ENCODE measurements around the gene MAGI2.

MAGI2 gene

GRCh38 chr7:78377532-78377931 is 1075.9 kb downstream of the MAGI2 start:
- no peak overlapping the region for H3K9ac ChIP-seq (ENCODE audit: low read depth, low read length)
- no peaks in the 10 kb centered on the region for H3K79me2 ChIP-seq (ENCODE audit: insufficient read depth, low read length)
- H3K4me1 ChIP-seq (ENCODE audit: insufficient read depth, low read length), result no peaks in the 10 kb centered on the region
- H3K4me3 ChIP-seq (ENCODE audit: low read depth in 1 of 2, low read length in 2 of 2), result no peak overlapping the region
- TF ChIP-seq CTCF (IDR thresholded peaks at IDR 0.05; ENCODE audit: borderline replicate concordance, extremely low read depth, low read length, poor library complexity, severe bottlenecking) (peak; percentile 11), EZH2 (IDR thresholded peaks at IDR 0.05; ENCODE audit: borderline replicate concordance, low read depth, low read length, severe bottlenecking) (no peak)
- H3K27me3 ChIP-seq (ENCODE audit: insufficient read depth, low read length, poor library complexity), result no peaks in the 10 kb centered on the region
- DNase-seq (no peak), ATAC-seq (ENCODE audit: insufficient read depth, low read depth) (no peak)
- H3K27ac ChIP-seq (ENCODE audit: low read length), result no peak overlapping the region
- no peak overlapping the region for H3K4me2 ChIP-seq (ENCODE audit: insufficient read depth, low read length)
- no peaks in the 10 kb centered on the region for H4K20me1 ChIP-seq (ENCODE audit: insufficient read depth, low read length)
- H3K9me3 ChIP-seq (ENCODE audit: insufficient read depth, low read length, severe bottlenecking), result no peaks in the 10 kb centered on the region
- H2AFZ ChIP-seq (ENCODE audit: low read depth, low read length), result no peak overlapping the region
- H3K36me3 ChIP-seq (ENCODE audit: insufficient read depth, low read length), result no peaks in the 10 kb centered on the region

DNA sequence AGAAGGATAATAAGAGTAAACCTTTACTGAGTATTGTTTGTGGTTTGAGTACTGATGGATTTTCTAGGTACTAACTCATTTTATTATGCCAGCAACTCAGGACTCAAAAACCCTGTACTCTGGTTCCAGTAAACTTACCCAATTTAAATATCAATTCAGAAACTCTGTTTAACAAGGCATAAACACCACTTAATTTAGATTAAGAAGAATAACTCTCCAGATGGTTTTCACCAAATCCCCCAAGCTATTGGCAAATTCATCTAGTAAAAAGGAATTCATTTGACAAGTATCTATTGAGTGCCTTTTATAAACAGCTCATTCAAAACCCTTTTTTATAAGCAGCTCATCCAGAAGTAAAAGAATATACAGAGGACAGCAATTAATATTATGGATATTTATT is 1082.5 kb downstream of the MAGI2 start:
- no peak for DNase-seq
- Histone ChIP-seq H3K4me2 (ENCODE audit: insufficient read depth, low read length) (no peak overlapping the region), H2AFZ (ENCODE audit: low read depth, low read length) (no peak overlapping the region), H3K4me1 (ENCODE audit: insufficient read depth, low read length) (no peaks in the 10 kb centered on the region), H3K27ac (ENCODE audit: low read length) (no peak overlapping the region), H4K20me1 (ENCODE audit: insufficient read depth, low read length) (no peaks in the 10 kb centered on the region), H3K9ac (ENCODE audit: low read depth, low read length) (no peak overlapping the region), H3K36me3 (ENCODE audit: insufficient read depth, low read length) (no peaks in the 10 kb centered on the region), H3K4me3 (ENCODE audit: low read depth in 1 of 2, low read length in 2 of 2) (no peak overlapping the region), H3K79me2 (ENCODE audit: insufficient read depth, low read length) (no peaks in the 10 kb centered on the region), H3K27me3 (ENCODE audit: insufficient read depth, low read length, poor library complexity) (no peaks in the 10 kb centered on the region), H3K9me3 (ENCODE audit: insufficient read depth, low read length, severe bottlenecking) (no peaks in the 10 kb centered on the region)
- no peak for TF ChIP-seq EZH2 (IDR thresholded peaks at IDR 0.05; ENCODE audit: borderline replicate concordance, low read depth, low read length, severe bottlenecking)
- no peak for TF ChIP-seq CTCF (IDR thresholded peaks at IDR 0.05; ENCODE audit: borderline replicate concordance, extremely low read depth, low read length, poor library complexity, severe bottlenecking)
- ATAC-seq (ENCODE audit: insufficient read depth, low read depth), result no peak

DNA sequence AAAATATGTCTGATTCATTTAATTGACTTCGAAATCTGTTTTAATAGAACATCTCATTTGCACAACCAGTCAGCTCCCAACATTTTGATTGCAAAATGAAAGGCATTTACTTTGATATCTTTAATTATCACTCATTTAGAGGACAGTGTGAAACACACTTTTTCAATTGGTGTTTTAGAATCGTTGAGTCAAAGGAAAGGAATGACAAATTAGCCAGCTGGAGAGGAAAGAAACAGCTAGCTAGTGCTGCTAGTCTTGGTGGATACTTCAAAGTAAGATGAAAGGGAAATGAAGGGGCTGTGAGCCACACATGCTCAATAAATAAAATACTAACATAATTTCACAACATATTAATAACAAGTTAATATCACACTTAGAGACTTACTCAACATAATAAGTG is 1084.7 kb downstream of the MAGI2 start:
- Histone ChIP-seq H3K36me3 (ENCODE audit: insufficient read depth, low read length) (no peaks in the 10 kb centered on the region), H3K4me1 (ENCODE audit: insufficient read depth, low read length) (no peaks in the 10 kb centered on the region)

More for the DNA sequence above, 1084.7 kb downstream of the MAGI2 start:
- no peak overlapping the region for H3K9ac ChIP-seq (ENCODE audit: low read depth, low read length)
- ATAC-seq (ENCODE audit: insufficient read depth, low read depth) (no peak), DNase-seq (no peak)
- H3K27me3 ChIP-seq (ENCODE audit: insufficient read depth, low read length, poor library complexity), result no peaks in the 10 kb centered on the region
- H3K4me2 ChIP-seq (ENCODE audit: insufficient read depth, low read length), result no peak overlapping the region
- no peak overlapping the region for H3K27ac ChIP-seq (ENCODE audit: low read length)
- no peaks in the 10 kb centered on the region for H4K20me1 ChIP-seq (ENCODE audit: insufficient read depth, low read length)
- no peaks in the 10 kb centered on the region for H3K9me3 ChIP-seq (ENCODE audit: insufficient read depth, low read length, severe bottlenecking)
- TF ChIP-seq CTCF (IDR thresholded peaks at IDR 0.05; ENCODE audit: borderline replicate concordance, extremely low read depth, low read length, poor library complexity, severe bottlenecking) (no peak), EZH2 (IDR thresholded peaks at IDR 0.05; ENCODE audit: borderline replicate concordance, low read depth, low read length, severe bottlenecking) (no peak)
- H3K4me3 ChIP-seq (ENCODE audit: low read depth in 1 of 2, low read length in 2 of 2), result no peak overlapping the region
- H2AFZ ChIP-seq (ENCODE audit: low read depth, low read length), result no peak overlapping the region
- H3K79me2 ChIP-seq (ENCODE audit: insufficient read depth, low read length), result no peaks in the 10 kb centered on the region

Data from DND-41 (cell line).